PC-9 (cell line): ENCODE results near the gene STARD3NL.

Experiments
- CTCF ChIP-seq: fragments of 200-600 bp; sonication (generic); conservative IDR thresholded peaks from 2 replicates; pipeline ENCODE4 v1.6.1; 2017; ENCODE audit warnings: mixed run types, antibody characterized with exemption, mild to moderate bottlenecking, moderate library complexity
- EZH2 ChIP-seq: fragments of 200-600 bp; sonication (generic); IDR thresholded peaks from 2 replicates; pipeline ENCODE4 v1.8.0; 2017; ENCODE audit warnings: antibody characterized with exemption, low read depth

- TF ChIP-seq CTCF, result no peak
- no peak for TF ChIP-seq EZH2
These were observed 46.3 kb downstream of the STARD3NL start for GRCh38 chr7:38224392-38224791.
